RWPE2 (cell line): ENCODE results near the gene RNF4.

ENCODE experiments used
- ATAC-seq: fragments of 200-7000 bp; cut with Tn5 transposase; 3 replicates; pipeline ENCODE4 v1.9.1; 2021; ENCODE audit warnings: low read depth
- DNase-seq: peaks from one replicate; pipeline ENCODE4 v3.0.0-alpha.2; 2020; ENCODE audit warnings: low spot score
- H3K27ac ChIP-seq: fragments of 450-650 bp; 2 replicates; pipeline ENCODE4 v1.5.1; 2017; ENCODE audit warnings: mild to moderate bottlenecking; ENCODE audit not compliant: poor library complexity, severe bottlenecking
- H3K27me3 ChIP-seq: fragments of 250-450 bp; sonication (Bioruptor Pico); 2 replicates; pipeline ENCODE4 v1.5.1; 2021; ENCODE audit warnings: mild to moderate bottlenecking, moderate library complexity; ENCODE audit not compliant: insufficient read depth, poor library complexity, severe bottlenecking
- H3K36me3 ChIP-seq: fragments of 250-450 bp; sonication (Bioruptor Pico); 2 replicates; pipeline ENCODE4 v1.5.1; 2020; ENCODE audit warnings: low read depth, mild to moderate bottlenecking, moderate library complexity
- H3K4me1 ChIP-seq: fragments of 250-450 bp; sonication (Bioruptor Pico); 2 replicates; pipeline ENCODE4 v1.5.1; 2021; ENCODE audit warnings: mild to moderate bottlenecking, moderate library complexity; ENCODE audit not compliant: insufficient read depth, poor library complexity, severe bottlenecking
- H3K4me3 ChIP-seq: fragments of 250-450 bp; sonication (Bioruptor Pico); 2 replicates; pipeline ENCODE4 v1.5.1; 2021; ENCODE audit warnings: mild to moderate bottlenecking, moderate library complexity; ENCODE audit not compliant: severe bottlenecking
- H3K9me3 ChIP-seq: fragments of 250-450 bp; sonication (Bioruptor Pico); 2 replicates; pipeline ENCODE4 v1.5.1; 2021; ENCODE audit warnings: mild to moderate bottlenecking, moderate library complexity; ENCODE audit not compliant: severe bottlenecking
- CTCF ChIP-seq: fragments of 450-650 bp; IDR thresholded peaks from one replicate; pipeline ENCODE4 v1.5.1; 2017; ENCODE audit warnings: mild to moderate bottlenecking, moderate library complexity; ENCODE audit not compliant: poor library complexity, severe bottlenecking

Gene RNF4

DNA sequence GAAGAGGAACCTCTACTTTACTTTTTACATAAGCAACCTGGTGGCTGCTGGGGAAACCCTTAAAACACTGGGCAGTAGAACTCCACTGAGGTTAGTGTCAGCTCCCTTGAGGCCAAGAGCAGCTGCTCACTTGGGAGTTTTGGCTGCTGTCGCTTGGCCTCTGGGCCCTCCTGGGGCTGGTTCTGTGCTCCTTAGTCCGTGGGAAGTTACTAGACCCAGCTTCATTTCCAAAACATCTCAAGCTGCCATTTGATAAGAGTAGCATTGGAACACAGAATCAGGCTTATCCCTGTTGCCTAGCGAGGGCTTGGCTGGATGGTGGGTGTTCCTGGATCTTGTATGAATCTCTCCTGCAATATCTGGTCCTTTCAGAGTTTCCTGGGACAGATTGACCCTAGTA, 26.1 kb downstream of the RNF4 start:
- Histone ChIP-seq H3K27ac (no peak overlapping the region), H3K9me3 (no peaks in the 10 kb centered on the region), H3K36me3 (peaks cover 99% of the 10 kb centered on the region), H3K27me3 (no peaks in the 10 kb centered on the region), H3K4me1 (peaks cover 6% of the 10 kb centered on the region), H3K4me3 (no peak overlapping the region)
- no peak for TF ChIP-seq CTCF
- ATAC-seq (no peak), DNase-seq (no peak)

- no peaks in the 10 kb centered on the region for H3K27me3 ChIP-seq
- H3K4me1 ChIP-seq, result no peaks in the 10 kb centered on the region
- peaks cover 99% of the 10 kb centered on the region for H3K36me3 ChIP-seq
- TF ChIP-seq CTCF, result no peak
- H3K4me3 ChIP-seq, result no peak overlapping the region
- ATAC-seq (no peak), DNase-seq (no peak)
- H3K9me3 ChIP-seq, result no peaks in the 10 kb centered on the region
- no peak overlapping the region for H3K27ac ChIP-seq
These were observed 28.4 kb downstream of the RNF4 start for GRCh38 chr4:2497324-2497723.

GRCh38 chr4:2497931-2498330, 29.0 kb downstream of the RNF4 start:
- no peaks in the 10 kb centered on the region for H3K9me3 ChIP-seq
- DNase-seq (no peak), ATAC-seq (no peak)
- H3K27ac ChIP-seq, result no peak overlapping the region
- H3K36me3 ChIP-seq, result peaks cover 95% of the 10 kb centered on the region
- TF ChIP-seq CTCF, result no peak
- no peaks in the 10 kb centered on the region for H3K4me1 ChIP-seq
- no peak overlapping the region for H3K4me3 ChIP-seq
- H3K27me3 ChIP-seq, result no peaks in the 10 kb centered on the region

GRCh38 chr4:2500547-2500946, 31.6 kb downstream of the RNF4 start:
- no peak for DNase-seq
- H3K9me3 ChIP-seq, result no peaks in the 10 kb centered on the region
- H3K4me3 ChIP-seq, result no peak overlapping the region
- no peaks in the 10 kb centered on the region for H3K4me1 ChIP-seq
- ATAC-seq, result no peak
- H3K27ac ChIP-seq, result no peak overlapping the region
- H3K27me3 ChIP-seq, result no peaks in the 10 kb centered on the region
- TF ChIP-seq CTCF, result no peak
- H3K36me3 ChIP-seq, result peaks cover 90% of the 10 kb centered on the region

DNA sequence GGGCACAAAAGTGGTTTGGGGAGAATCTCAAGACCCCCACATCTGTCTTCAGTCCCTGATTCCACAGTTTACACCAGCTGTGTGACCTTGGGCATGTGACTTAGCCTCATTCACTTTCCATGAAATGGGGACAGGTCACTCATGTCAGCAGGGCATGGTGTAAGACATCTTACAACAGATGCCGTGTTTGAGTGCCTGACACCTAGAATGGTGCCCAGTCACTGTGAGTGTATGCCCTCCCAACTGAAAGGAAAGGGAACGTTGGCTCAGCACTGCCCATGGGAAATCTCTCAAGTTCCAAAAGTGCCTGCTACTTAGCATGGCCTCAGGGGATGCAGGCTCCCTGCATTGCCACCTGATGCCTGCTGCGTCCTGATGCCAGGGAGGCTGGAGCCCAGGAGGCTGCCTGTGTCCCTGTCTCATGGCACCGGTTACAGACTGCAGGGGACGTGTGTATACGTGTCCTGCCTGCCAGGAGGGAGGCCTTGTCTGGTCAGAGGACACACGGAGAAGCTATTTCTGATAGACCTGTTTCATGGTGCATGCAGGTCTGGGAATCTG, 32.2 kb downstream of the RNF4 start:
- Histone ChIP-seq H3K27ac (no peak overlapping the region), H3K4me1 (no peaks in the 10 kb centered on the region), H3K4me3 (no peak overlapping the region), H3K36me3 (peaks cover 90% of the 10 kb centered on the region), H3K27me3 (no peaks in the 10 kb centered on the region), H3K9me3 (no peaks in the 10 kb centered on the region)
- DNase-seq (no peak), ATAC-seq (no peak)
- no peak for TF ChIP-seq CTCF
